Kidney (tissue), 14 donors: Measurements from ENCODE around the gene UBAC2. TPM values are rescaled to one million over a fixed set of nuclear protein-coding genes. Genes with fewer than 3 reads are reported as not detected.

ENCODE experiments used
- DNase-seq, 5 donors: peaks; one replicate each; pipeline ENCODE4 v3.0.0-alpha.2; 2013 to 2020
- FAIRE-seq: peaks from 2 replicates; lab custom pipeline; 2012; peaks lifted over from hg19 to GRCh38; lab: Jason Lieb, UNC
- H3K27ac ChIP-seq, 2 donors: one replicate each; pipeline ENCODE4 v1.7.0; 2013; ENCODE audit warnings: low read depth in 2 of 2, low read length in 2 of 2, inconsistent platforms in 1 of 2
- H3K27me3 ChIP-seq: one replicate; pipeline ENCODE4 v1.7.1; 2013; ENCODE audit warnings: low read length, inconsistent platforms; ENCODE audit not compliant: control insufficient read depth, insufficient read depth
- H3K36me3 ChIP-seq, 3 donors: one replicate each; pipeline versions ENCODE4 v1.7.0 to v1.7.1; 2013; ENCODE audit warnings: low read length in 3 of 3, control low read depth in 1 of 3, inconsistent platforms in 1 of 3; ENCODE audit not compliant: insufficient read depth in 3 of 3, control insufficient read depth in 2 of 3
- H3K4me1 ChIP-seq, 3 donors: one replicate each; pipeline versions ENCODE4 v1.7.0 to v1.7.1; 2013; ENCODE audit warnings: low read length in 3 of 3, inconsistent platforms in 1 of 3, low read depth in 1 of 3; ENCODE audit not compliant: control insufficient read depth in 2 of 3, insufficient read depth in 2 of 3
- H3K4me3 ChIP-seq, 3 donors: one replicate each; pipeline versions ENCODE4 v1.7.0 to v1.8.1; 2013; ENCODE audit warnings: low read length in 3 of 3, control low read depth in 1 of 3, inconsistent platforms in 1 of 3
- H3K9ac ChIP-seq, 3 donors: one replicate each; pipeline versions ENCODE4 v1.7.0 to v1.7.1; 2013; ENCODE audit warnings: low read length in 3 of 3, control low read depth in 1 of 3, inconsistent platforms in 1 of 3
- H3K9me3 ChIP-seq, 3 donors: one replicate each; pipeline versions ENCODE4 v1.7.0 to v1.7.1; 2013; ENCODE audit warnings: low read length in 3 of 3, control low read depth in 1 of 3, inconsistent platforms in 1 of 3; ENCODE audit not compliant: control insufficient read depth in 2 of 3, insufficient read depth in 1 of 3
- intact Hi-C: fragments of 100-400 bp; cut with DNase I; formaldehyde crosslinking; loops from one replicate; pipeline ENCODE4 v1.11.1; 2022
- polyA plus RNA-seq: library from polyadenylated mRNA; stranded (reverse); fragments of 350-450 nt; fragmentation: Illumina TruSeq; extraction: RNeasy Lipid Tissue Mini Kit (QIAGEN cat#74804); gene quantifications from one replicate; pipeline ENCODE4 v1.2.3, GENCODE V29; 2014; ENCODE audit warnings: low read depth, low replicate concordance; ENCODE audit not compliant: insufficient read depth
- total RNA-seq: library from RNA; stranded (reverse); fragmentation: NEBNext Ultra II Directional; extraction: Animal tissue kit (Norgen Biotek cat#: 25700); gene quantifications from one replicate; pipeline ENCODE4 v1.2.1, GENCODE V29; 2021
- TF ChIP-seq, protein P1 (sequence below): IDR thresholded peaks from 3 replicates; pipeline ENCODE4 v1.5.1; 2012; ENCODE audit warnings: mild to moderate bottlenecking, moderate library complexity, borderline replicate concordance; ENCODE audit not compliant: insufficient read depth; ENCODE audit errors: extremely low read depth
- donor health status: control.
- donor health status: control.
- donor health status: control.
- donor health status: control.
- donor health status: control.
- donor health status: DM: yes; HTN: yes; CAD: no.
- donor health status: Normal renal cell carcinoma (clear cell type).

The UBAC2 gene
- total and polyA plus RNA-seq, 2 donors from 2014 or later: 61.8 to 77.5 TPM

DNA sequence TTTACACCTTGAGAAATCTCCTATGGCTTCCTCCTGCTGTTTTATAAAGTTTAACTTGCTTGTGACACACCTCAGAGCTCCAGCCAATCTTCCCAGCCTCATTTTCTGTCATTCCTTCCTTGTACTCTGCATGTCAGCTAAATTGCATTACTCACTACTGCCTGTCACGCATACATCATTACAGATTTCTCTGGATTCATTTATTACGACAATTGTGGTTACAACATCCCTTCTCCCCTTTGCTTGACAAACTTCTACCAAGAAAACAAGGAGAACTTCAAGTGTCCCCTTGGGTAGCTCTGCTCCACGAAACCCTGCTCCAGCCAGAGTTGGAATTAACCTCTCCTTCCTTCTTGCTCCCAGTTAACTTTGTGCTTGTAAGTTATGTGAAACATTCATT is 79.5 kb downstream of the UBAC2 start:
- peak overlapping the region; percentile 11 to 26 for H3K27ac ChIP-seq
- intact Hi-C loops: no loop called here
- no peak overlapping the region for H3K4me3 ChIP-seq
- peaks cover 0 to 4% (median 0%) of the 10 kb centered on the region in 3 donors for H3K4me1 ChIP-seq
- H3K27me3 ChIP-seq: no peaks in the 10 kb centered on the region
- FAIRE-seq: no peak
- no peaks in the 10 kb centered on the region for H3K9me3 ChIP-seq
- no peak overlapping the region for H3K9ac ChIP-seq
- peaks cover 0 to 2% (median 0%) of the 10 kb centered on the region in 3 donors for H3K36me3 ChIP-seq
- TF ChIP-seq, protein P1, sequence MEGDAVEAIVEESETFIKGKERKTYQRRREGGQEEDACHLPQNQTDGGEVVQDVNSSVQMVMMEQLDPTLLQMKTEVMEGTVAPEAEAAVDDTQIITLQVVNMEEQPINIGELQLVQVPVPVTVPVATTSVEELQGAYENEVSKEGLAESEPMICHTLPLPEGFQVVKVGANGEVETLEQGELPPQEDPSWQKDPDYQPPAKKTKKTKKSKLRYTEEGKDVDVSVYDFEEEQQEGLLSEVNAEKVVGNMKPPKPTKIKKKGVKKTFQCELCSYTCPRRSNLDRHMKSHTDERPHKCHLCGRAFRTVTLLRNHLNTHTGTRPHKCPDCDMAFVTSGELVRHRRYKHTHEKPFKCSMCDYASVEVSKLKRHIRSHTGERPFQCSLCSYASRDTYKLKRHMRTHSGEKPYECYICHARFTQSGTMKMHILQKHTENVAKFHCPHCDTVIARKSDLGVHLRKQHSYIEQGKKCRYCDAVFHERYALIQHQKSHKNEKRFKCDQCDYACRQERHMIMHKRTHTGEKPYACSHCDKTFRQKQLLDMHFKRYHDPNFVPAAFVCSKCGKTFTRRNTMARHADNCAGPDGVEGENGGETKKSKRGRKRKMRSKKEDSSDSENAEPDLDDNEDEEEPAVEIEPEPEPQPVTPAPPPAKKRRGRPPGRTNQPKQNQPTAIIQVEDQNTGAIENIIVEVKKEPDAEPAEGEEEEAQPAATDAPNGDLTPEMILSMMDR: no peak
- peak in 2 of 5 donors; percentile 33 to 44 for DNase-seq

DNA sequence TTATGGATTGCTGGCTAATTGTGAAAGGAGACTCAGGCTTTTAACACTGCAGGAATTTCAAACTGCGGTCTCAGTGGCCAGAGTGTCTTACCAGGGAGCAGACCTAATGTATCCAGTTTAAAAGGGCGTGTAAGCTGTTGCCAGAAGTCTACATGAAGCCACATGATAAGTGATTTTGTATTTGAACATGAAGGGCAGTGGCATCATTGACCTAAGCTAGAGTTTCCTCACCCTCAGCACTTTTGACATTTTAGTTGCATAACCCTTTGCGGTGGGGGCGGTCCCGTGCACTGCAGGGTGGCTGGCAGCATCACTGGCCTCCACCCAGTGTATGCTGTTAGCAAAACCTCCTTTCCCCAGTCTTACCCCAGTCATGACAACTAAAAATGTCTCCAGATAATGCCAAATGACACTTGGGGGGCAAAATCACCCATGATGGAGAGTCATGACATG is 81.2 kb downstream of the UBAC2 start:
- Histone ChIP-seq H3K4me1 (peaks cover 0 to 7% (median 4%) of the 10 kb centered on the region in 3 donors), H3K27me3 (no peaks in the 10 kb centered on the region), H3K9ac (no peak overlapping the region), H3K36me3 (peaks cover 0 to 2% (median 0%) of the 10 kb centered on the region in 3 donors), H3K9me3 (no peaks in the 10 kb centered on the region), H3K4me3 (no peak overlapping the region), H3K27ac (peak overlapping the region in 1 of 2 donors; percentile 26)
- TF ChIP-seq, protein P1: no peak
- FAIRE-seq: no peak
- intact Hi-C loops: no loop called here
- DNase-seq: no peak

DNA sequence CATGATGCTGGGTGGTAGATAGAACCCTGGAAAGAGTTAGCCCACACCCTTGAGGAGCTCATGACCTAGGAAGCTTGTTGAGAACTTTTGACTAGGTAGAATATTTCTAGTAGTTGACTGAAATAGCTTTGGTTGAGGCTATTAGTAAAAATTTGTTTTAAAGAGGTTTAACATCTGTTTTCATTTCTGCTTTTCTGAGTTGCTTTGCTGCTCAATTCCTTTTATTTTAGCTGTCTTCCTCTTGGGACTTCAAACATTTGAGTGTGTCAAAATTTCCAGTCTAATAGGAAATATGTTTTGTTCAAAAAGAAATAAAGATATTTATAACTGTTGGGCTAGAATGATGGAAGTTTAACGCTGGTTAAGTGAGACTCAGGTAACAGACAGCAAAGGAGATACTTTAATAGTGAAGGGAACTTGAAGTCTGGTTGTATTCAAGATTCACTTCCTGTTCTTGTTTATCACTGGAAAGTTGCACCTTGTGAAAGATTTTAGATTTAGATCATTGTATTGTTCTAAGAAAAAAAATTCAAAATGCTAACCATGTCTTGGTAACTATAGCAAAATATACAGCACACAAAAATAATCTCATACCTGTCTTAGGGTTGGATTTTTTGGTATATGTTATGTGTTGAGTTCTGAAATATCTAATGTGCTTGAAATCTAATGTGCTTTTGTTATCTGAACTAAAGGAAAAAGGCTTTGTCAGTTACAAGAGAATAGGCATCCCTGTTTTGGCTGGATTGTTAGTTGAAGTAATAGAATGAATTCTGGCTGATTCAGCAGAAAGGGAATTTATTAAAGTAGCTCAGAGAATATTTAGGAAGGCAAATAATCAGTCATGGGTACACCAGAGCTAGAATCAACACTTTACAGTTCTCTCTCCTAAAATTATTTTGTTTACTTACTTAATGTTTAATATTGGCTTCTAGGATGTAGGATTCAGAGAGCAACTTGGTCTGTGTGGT is 81.9 kb downstream of the UBAC2 start:
- Histone ChIP-seq H3K36me3 (peaks cover 0 to 2% (median 0%) of the 10 kb centered on the region in 3 donors), H3K4me3 (no peak overlapping the region), H3K4me1 (peaks cover 0 to 7% (median 4%) of the 10 kb centered on the region in 3 donors), H3K27ac (peak overlapping the region in 1 of 2 donors; percentile 26), H3K27me3 (no peaks in the 10 kb centered on the region), H3K9ac (no peak overlapping the region), H3K9me3 (no peaks in the 10 kb centered on the region)
- DNase-seq: no peak
- intact Hi-C loops: no loop called here
- TF ChIP-seq, protein P1: no peak
- FAIRE-seq: no peak
